GM08714 (cell line): ENCODE results near the gene CRYBA2.

Experiments
- H3K4me3 ChIP-seq: fragments of 200-500 bp; sonication (Bioruptor generic); 2 replicates; pipeline ENCODE4 v1.5.1; 2014; ENCODE audit warnings: mild to moderate bottlenecking, low read length, inconsistent platforms
- ZNF274 ChIP-seq: IDR thresholded peaks from 2 replicates; pipeline ENCODE4 v1.6.1; 2012; ENCODE audit warnings: mild to moderate bottlenecking, low read depth, low read length

Gene CRYBA2

GRCh38 chr2:218985325-218986091 lies 7.7 kb downstream of the CRYBA2 start:
- no peak overlapping the region for H3K4me3 ChIP-seq
- TF ChIP-seq ZNF274: no peak

GRCh38 chr2:218985021-218985324 lies 8.2 kb downstream of the CRYBA2 start, which contains the start of gene FEV:
FEV (minus strand) TSS chr2:218985184; CDS start chr2:218985075, 109 bp downstream.
- no peak within 1 kb of the TSS for H3K4me3 ChIP-seq
- TF ChIP-seq ZNF274: no peak

- TF ChIP-seq ZNF274: no peak
- H3K4me3 ChIP-seq: no peak overlapping the region
Observed at GRCh38 chr2:218984239-218985020, 8.8 kb downstream of the CRYBA2 start.

GRCh38 chr2:218983934-218984238 lies 9.3 kb downstream of the CRYBA2 start:
- H3K4me3 ChIP-seq: no peak overlapping the region
- no peak for TF ChIP-seq ZNF274

- H3K4me3 ChIP-seq: no peak overlapping the region
- no peak for TF ChIP-seq ZNF274
Observed at GRCh38 chr2:218983263-218983933, 9.8 kb downstream of the CRYBA2 start.

- no peak overlapping the region for H3K4me3 ChIP-seq
- no peak for TF ChIP-seq ZNF274
Observed at GRCh38 chr2:218982586-218983262, 10.5 kb downstream of the CRYBA2 start.

GRCh38 chr2:218981881-218982585 lies 11.2 kb downstream of the CRYBA2 start:
- TF ChIP-seq ZNF274: no peak
- no peak overlapping the region for H3K4me3 ChIP-seq

- no peak overlapping the region for H3K4me3 ChIP-seq
- TF ChIP-seq ZNF274: no peak
Observed at GRCh38 chr2:218981390-218981880, 11.8 kb downstream of the CRYBA2 start.

GRCh38 chr2:218980735-218981389 lies 12.4 kb downstream of the CRYBA2 start:
- no peak for TF ChIP-seq ZNF274
- no peak overlapping the region for H3K4me3 ChIP-seq

- no peak for TF ChIP-seq ZNF274
- no peak overlapping the region for H3K4me3 ChIP-seq
Observed at GRCh38 chr2:218979846-218980734, 13.1 kb downstream of the CRYBA2 start.

GRCh38 chr2:218975060-218975777 lies 18.0 kb downstream of the CRYBA2 start:
- no peak for TF ChIP-seq ZNF274
- H3K4me3 ChIP-seq: no peak overlapping the region

- TF ChIP-seq ZNF274: no peak
- H3K4me3 ChIP-seq: no peak overlapping the region
Observed at GRCh38 chr2:218970894-218971293, 22.3 kb downstream of the CRYBA2 start.
